ENCODE measurements around the gene APOL3.

GRCh38 chr22:36129486-36130388 is 30.8 kb downstream of the APOL3 start:
- TF ChIP-seq CTCF (IDR thresholded peaks at IDR 0.05) (no peak), POLR2A (IDR thresholded peaks at IDR 0.05) (no peak)

All from Peyer's patch (tissue), 4 donors.